ENCODE measurements around the gene GABARAPL1.

GRCh38 chr12:10213168-10214135 lies 775 bp downstream of the GABARAPL1 start:
- no peak for TF ChIP-seq CTCF (conservative IDR thresholded peaks at IDR 0.05 in 1 of 2, IDR thresholded peaks at IDR 0.05 in 1 of 2; ENCODE audit: low read depth in 1 of 2, low read length in 2 of 2)
- no peak for TF ChIP-seq EZH2 (IDR thresholded peaks at IDR 0.05; ENCODE audit: low read length, missing control alignments)

All from fibroblast of lung (primary cell).